Adrenal gland (tissue), 12 donors: ENCODE measurements around the gene MPPED1. TPM values are rescaled to one million over a fixed set of nuclear protein-coding genes. Genes with fewer than 3 reads are reported as not detected.

Source experiments
- DNase-seq, 7 donors: peaks; one replicate each; pipeline ENCODE4 v3.0.0-alpha.2; 2019 to 2020
- H3K27ac ChIP-seq, 5 donors: fragments of 200-600 bp; sonication (generic) in 4 of 5; 1 replicate in 3 of 5; 2 replicates in 2 of 5; pipeline versions ENCODE4 v1.5.1 to v1.8.0; 2016 to 2020; ENCODE audit warnings: mild to moderate bottlenecking in 1 of 5
- H3K27me3 ChIP-seq: fragments of 200-600 bp; 2 replicates; pipeline ENCODE4 v1.8.0; 2021
- H3K36me3 ChIP-seq, 2 donors: fragments of 200-600 bp; replicated peaks in 1 of 2; 1 replicate in 1 of 2; 2 replicates in 1 of 2; pipeline versions ENCODE4 v1.5.1 to v1.8.0; 2018 to 2022
- H3K4me1 ChIP-seq, 2 donors: fragments of 200-600 bp; replicated peaks in 1 of 2; 1 replicate in 1 of 2; 2 replicates in 1 of 2; pipeline versions ENCODE4 v1.5.1 to v1.8.0; 2018 to 2021
- H3K4me3 ChIP-seq, 4 donors: fragments of 200-600 bp; sonication (generic) in 3 of 4; one replicate each; pipeline ENCODE4 v1.5.1; 2016 to 2018
- H3K9me3 ChIP-seq, 3 donors: fragments of 200-600 bp; sonication (generic) in 1 of 3; replicated peaks in 1 of 3; 1 replicate in 2 of 3; 2 replicates in 1 of 3; pipeline versions ENCODE4 v1.5.1 to v1.8.0; 2016 to 2021
- CTCF ChIP-seq, 6 experiments: fragments of 450-650 bp in 4 of 6; fragments of 200-600 bp in 2 of 6; sonication (generic) in 1 of 6; IDR thresholded peaks; 1 replicate in 5 of 6; 2 replicates in 1 of 6; pipeline versions ENCODE4 v1.5.1 to v1.8.0; 2016 to 2021; ENCODE audit warnings: antibody characterized with exemption in 6 of 6, mild to moderate bottlenecking in 2 of 6, moderate library complexity in 1 of 6
- POLR2A ChIP-seq, 2 donors: fragments of 450-650 bp; IDR thresholded peaks; one replicate each; pipeline ENCODE4 v1.6.1; 2017; ENCODE audit warnings: antibody characterized with exemption in 2 of 2, mild to moderate bottlenecking in 2 of 2, moderate library complexity in 1 of 2
- WGBS, 4 donors: extraction: QIAGEN DNeasy Blood & Tissue Kit in 2 of 4; methylation state at CpG; one replicate each; pipeline versions ENCODE4 v1.1.5 to v1.1.7; 2013 to 2017; 5-methylcytosine and 5-hydroxymethylcytosine counted together
- intact Hi-C, 2 donors: fragments of 100-400 bp; cut with DNase I; formaldehyde crosslinking; loops; one replicate each; pipeline versions ENCODE4 v1.14.1 to v1.15.0; 2022 to 2023
- polyA plus RNA-seq, 3 donors: library from polyadenylated mRNA; stranded (reverse); fragments of 200-250 nt in 2 of 3; fragments of 350-450 nt in 1 of 3; fragmentation: Illumina TruSeq in 1 of 3; extraction: RNeasy Lipid Tissue Mini Kit (QIAGEN cat#74804) in 1 of 3; gene quantifications; one replicate each; pipeline ENCODE4 v1.2.3, GENCODE V29; 2013 to 2014
- total RNA-seq, 9 donors: library from RNA; depleted of rRNA in 4 of 9; stranded (reverse); fragments of >200 nt in 4 of 9; fragments of 120-200 nt in 1 of 9; fragmentation: NEBNext Ultra II Directional in 1 of 9; extraction: Animal tissue kit (Norgen Biotek cat#: 25700) in 1 of 9; gene quantifications; one replicate each; pipeline versions ENCODE4 v1.1.0 to v1.2.4, GENCODE V29; 2013 to 2023
- donor health status: healthy with polysubstance abuse.
- donor health status: Bipolar disorder and iron deficiency.
- donor health status: DM: yes; HTN: yes; CAD: no.
- donor health status: DM: no; HTN: no; CAD: no.
- donor health status: DM: no; HTN: no; CAD: no.
- donor health status: DM: yes; HTN: yes; CAD: no.

Gene MPPED1
- total and polyA plus RNA-seq, 12 donors: 0.07 to 0.44 (median 0.11) TPM; not detected in 8

GRCh38 chr22:43553451-43554258, 141.8 kb downstream of the MPPED1 start:
- Histone ChIP-seq H3K36me3 (no peaks in the 10 kb centered on the region), H3K4me3 (no peak overlapping the region), H3K4me1 (no peaks in the 10 kb centered on the region), H3K27me3 (no peaks in the 10 kb centered on the region), H3K27ac (no peak overlapping the region), H3K9me3 (peaks cover 0 to 3% (median 0%) of the 10 kb centered on the region in 3 donors)
- WGBS, 4 donors: 89 to 96% (median 94%) methylated on average over 15 to 16 of the region's 16 CpGs
- DNase-seq: peak in 1 of 7 donors; percentile 15
- intact Hi-C loops: no loop called here
- TF ChIP-seq CTCF (IDR thresholded peaks at IDR 0.05) (no peak), POLR2A (IDR thresholded peaks at IDR 0.05) (no peak)

GRCh38 chr22:43554259-43554636, 142.4 kb downstream of the MPPED1 start:
- Histone ChIP-seq H3K36me3 (no peaks in the 10 kb centered on the region), H3K27me3 (no peaks in the 10 kb centered on the region), H3K4me3 (no peak overlapping the region), H3K9me3 (peaks cover 0 to 3% (median 0%) of the 10 kb centered on the region in 3 donors), H3K4me1 (no peaks in the 10 kb centered on the region), H3K27ac (no peak overlapping the region)
- 86 to 97% (median 96%) methylated on average over 6 of the region's 6 CpGs for WGBS, 4 donors
- DNase-seq: peak in 1 of 7 donors; percentile 33
- intact Hi-C loops: no loop called here
- TF ChIP-seq CTCF (IDR thresholded peaks at IDR 0.05) (no peak), POLR2A (IDR thresholded peaks at IDR 0.05) (no peak)

- H3K27ac ChIP-seq: no peak overlapping the region
- TF ChIP-seq POLR2A (IDR thresholded peaks at IDR 0.05) (no peak), CTCF (IDR thresholded peaks at IDR 0.05) (no peak)
- no peaks in the 10 kb centered on the region for H3K4me1 ChIP-seq
- peak in 1 of 7 donors; percentile 30 for DNase-seq
- intact Hi-C loops: no loop called here
- WGBS, 4 donors: 86 to 92% (median 88%) methylated on average over 16 to 17 of the region's 17 CpGs
- no peaks in the 10 kb centered on the region for H3K36me3 ChIP-seq
- no peaks in the 10 kb centered on the region for H3K27me3 ChIP-seq
- H3K9me3 ChIP-seq: peaks cover 0 to 3% (median 0%) of the 10 kb centered on the region in 3 donors
- H3K4me3 ChIP-seq: no peak overlapping the region
These were observed 143.0 kb downstream of the MPPED1 start for GRCh38 chr22:43554694-43555365.
